GM21381 (cell line): Measurements from ENCODE around the gene RAB11B.
"Not testable (repeated sequence)": the region's sequence is repeated elsewhere in the genome, so short reads cannot be mapped to it uniquely, and the experiment has no call there.

Source experiments
- ATAC-seq: cut with Tn5 transposase; IDR thresholded peaks from one replicate; pipeline ENCODE4 v1.9.1; 2021; ENCODE audit warnings: mild to moderate bottlenecking, moderate library complexity; ENCODE audit not compliant: unreplicated experiment

Gene RAB11B

DNA sequence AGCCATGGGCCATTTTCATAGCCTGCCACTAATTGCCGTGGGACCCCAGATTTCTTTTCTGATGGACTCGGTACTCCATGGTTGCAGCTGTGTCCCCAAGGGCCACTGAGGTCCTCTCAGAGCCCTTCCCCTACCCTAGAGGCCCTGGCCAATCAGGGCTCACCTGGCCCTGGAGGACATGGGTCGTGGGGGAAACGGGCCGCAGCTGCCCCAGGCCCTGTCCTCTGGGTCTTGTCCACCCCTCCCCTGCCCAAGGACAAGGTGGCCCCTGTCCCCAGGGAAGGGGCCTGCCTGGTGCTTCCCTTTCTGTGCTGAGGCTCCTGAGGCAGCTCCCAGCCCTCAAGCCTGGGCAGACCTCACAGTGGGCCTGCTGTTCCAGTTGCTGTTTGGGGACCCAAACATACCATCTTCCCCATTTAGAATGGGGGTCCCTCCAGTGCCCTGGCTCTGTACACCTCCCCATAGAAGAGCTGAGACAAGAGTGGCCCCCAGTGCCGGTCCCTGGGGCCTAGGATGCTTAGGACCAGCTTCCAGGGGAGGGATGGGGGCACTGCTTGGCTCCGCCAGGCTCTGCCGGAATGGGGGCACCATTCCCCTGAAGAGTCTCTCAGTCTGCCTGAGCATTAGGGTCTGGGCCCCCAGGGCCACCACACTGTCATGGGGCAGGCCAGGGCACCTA is 3.2 kb downstream of the RAB11B start:
- ATAC-seq, result no peak

GRCh38 chr19:8393871-8394250 is 3.7 kb downstream of the RAB11B start:
- ATAC-seq, result no peak

DNA sequence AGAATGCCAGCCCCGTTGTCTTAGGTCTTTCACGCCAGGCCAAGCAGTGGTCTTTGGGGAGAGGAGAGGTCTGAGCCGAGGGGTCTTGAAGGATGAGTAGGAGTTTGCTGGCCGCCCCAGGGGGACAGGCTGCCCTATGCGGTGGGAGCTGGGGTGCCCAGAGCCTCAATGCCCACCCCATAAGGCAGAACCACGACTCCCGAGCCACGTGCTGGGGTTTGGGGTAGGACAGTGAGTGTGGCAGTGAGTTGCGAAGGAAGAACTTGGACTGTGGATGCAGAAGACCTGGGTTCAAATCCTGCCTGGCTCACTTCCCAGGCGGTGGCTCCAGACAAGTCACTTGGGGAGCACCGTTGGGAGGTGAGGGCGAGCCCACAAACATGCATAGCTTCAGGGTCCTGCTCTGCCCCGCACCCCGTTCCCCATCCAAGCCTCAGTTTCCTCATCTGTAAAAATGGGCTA is 5.5 kb downstream of the RAB11B start:
- ATAC-seq, result no peak

DNA sequence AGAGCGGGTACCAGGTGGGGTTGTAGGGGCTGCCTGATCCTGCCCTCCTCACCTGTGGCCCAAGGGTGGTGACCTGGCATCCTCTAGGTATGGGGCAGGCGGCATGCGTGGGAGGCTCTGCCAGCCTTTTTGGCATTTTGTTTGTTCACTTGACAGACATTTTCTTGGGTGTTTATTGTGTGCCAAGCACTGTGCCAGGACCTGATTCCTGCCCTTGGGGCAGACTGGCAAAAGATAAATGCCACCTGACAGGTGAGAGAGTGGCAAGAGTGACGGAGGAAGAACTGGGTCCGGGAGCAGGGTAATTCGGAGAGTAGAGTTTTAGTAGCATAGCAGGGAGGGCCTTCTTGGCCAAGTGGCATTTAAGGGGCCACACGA is 6.0 kb downstream of the RAB11B start:
- no peak for ATAC-seq

DNA sequence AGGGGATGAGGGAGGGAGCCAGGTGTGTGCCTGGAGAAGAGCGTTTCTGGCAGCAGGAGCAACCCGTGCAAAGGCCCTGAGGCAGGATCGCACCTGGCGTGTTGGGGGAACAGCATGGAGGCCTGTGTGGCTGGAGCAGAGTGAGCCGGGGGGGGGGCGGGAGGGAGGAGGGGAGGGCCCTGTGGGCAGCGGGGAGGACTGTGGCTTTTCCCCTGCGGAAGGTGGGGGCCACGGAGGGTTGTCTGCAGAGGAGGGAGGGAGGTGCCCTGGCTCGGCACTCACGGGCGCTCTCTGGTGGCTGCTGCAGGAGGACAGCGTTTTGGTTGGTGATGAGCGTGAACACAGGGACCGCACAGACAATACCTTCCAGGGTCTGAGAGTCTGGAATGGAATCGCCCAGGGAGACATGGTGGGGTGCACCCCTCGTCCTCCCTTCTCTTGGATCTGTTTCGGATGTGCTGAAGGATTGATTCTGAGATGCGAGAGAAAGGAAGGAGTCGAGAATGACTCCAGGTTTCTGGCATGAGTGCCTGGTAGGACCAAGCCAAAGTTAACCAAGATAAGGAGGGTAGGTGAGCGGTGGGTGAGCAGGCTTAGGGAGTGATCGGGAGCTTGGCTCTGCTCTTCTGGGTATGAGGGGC is 6.5 kb downstream of the RAB11B start:
- no peak for ATAC-seq

DNA sequence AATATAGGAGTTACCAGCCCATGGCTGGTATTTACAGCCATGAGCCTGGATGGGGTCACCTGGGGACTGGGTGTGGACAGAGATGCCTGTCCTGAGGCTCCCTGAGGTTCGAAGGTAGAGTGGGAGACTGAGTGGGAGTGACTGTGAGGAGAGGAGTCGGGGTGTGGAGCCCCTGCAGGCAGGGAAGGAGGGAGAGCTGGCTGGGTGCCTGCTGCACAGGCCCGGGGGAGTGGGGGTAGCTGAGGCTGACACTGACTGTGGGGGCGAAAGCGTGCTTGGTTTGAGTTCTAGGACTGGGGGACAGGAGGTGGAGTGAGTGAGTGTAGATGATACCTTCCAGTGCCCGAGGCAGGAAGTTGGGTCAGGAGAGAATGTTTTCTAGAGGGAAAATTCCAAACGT is 7.1 kb downstream of the RAB11B start:
- no peak for ATAC-seq

GRCh38 chr19:8397746-8398310 is 7.7 kb downstream of the RAB11B start:
- no peak for ATAC-seq

DNA sequence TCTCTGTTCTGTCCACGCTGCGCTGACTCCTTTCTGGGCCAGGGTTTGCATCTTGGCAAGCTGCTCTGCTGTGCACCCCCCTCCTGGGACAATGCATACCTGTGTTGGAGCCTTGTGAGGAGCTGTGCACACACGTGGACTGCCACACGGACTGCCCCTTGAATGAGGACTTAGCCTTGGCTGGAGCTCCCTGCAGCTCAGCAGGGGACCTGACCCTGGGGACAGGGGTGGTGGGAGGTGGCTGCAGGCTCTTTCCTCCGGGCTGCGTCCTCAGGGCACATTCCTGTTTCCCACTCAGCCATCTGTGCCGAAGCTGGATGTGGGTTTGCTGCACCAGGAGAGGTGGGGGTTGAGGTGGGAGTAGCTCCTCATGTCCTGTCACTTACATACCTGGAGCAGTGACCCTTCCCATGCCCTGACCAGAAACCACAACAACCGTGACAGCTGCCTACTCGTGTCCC is 8.2 kb downstream of the RAB11B start:
- ATAC-seq, result no peak

DNA sequence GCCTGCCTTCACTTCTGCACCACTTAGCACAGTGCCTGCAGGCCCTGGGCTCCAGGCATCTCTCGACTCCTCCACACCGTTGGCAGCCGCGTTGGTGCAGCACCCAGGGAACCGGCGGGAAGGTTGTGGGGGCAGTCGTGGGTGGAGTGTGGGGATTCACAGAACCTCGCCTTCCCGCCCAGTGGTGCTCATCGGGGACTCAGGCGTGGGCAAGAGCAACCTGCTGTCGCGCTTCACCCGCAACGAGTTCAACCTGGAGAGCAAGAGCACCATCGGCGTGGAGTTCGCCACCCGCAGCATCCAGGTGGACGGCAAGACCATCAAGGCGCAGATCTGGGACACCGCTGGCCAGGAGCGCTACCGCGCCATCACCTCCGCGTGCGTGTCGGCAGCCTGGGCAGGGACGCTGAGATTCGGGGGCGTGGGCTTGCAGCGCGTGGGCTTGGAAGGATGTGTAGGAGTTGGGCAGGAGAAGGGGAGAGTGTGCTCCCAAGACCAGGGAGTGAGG is 9.6 kb downstream of the RAB11B start:
- ATAC-seq, result no peak

DNA sequence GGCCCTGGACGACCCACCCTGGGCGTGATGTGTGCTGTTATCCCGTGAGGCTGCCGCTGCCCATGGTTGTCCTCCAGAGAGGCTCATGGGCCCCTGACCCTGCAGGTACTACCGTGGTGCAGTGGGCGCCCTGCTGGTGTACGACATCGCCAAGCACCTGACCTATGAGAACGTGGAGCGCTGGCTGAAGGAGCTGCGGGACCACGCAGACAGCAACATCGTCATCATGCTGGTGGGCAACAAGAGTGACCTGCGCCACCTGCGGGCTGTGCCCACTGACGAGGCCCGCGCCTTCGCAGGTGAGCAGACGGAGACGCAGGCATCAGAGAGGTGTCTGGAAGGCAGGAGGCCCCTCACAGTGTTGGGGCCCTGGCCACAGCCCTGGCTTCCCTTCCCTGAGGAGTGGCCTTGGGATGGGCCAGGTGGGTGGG is 11.8 kb downstream of the RAB11B start:
- no peak for ATAC-seq

GRCh38 chr19:8403098-8403819 is 13.1 kb downstream of the RAB11B start:
- ATAC-seq, result no peak

GRCh38 chr19:8403820-8404109 is 13.6 kb downstream of the RAB11B start:
- ATAC-seq, result no peak

DNA sequence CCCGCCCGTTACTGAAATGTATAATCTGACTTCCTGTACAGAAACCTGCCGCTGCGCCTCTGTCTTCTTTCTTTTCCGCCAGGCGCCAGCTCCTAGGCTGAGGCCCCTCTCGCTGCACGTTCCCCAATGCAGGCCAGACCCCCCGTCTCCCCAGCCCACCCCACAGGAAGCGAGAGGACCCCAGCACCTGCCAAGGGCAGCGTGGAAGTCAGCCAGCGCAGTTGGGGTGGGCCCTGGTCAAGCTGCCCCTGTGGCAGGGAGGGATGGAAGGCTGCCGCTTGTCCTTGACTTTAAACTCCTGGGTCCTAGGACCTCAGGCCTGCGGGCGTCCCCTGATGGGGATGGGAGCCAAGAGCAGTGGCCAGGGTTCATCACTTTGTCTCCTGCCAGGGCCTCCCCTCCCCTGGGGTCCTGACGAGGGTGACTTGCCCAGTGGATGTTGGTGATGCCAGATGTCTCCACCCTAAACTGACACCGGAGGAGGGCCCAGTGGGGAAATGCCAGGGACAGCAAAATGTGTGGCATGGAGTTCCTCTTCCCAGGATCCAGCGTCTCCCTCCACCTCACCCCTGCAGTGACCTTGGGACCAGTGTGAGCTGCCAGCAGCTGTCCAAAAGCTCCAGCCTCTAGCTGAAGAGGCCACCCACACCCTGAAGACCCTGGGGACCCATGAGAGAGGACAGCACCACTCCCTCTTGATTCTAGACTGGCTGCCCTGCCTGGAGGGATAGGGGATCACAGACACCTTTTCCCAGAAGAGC is 14.4 kb downstream of the RAB11B start:
- no peak for ATAC-seq

- ATAC-seq, result not testable (repeated sequence)
These were observed 20.6 kb downstream of the RAB11B start for GRCh38 chr19:8410718-8411117.

- ATAC-seq, result peak; percentile 99
These were observed 22.8 kb downstream of the RAB11B start, which contains the start of gene MARCHF2 for GRCh38 chr19:8412783-8413628. Gene MARCHF2, plus strand, starts transcription at chr19:8413305. Its CDS starts 8,536 bp downstream, at chr19:8421841.

DNA sequence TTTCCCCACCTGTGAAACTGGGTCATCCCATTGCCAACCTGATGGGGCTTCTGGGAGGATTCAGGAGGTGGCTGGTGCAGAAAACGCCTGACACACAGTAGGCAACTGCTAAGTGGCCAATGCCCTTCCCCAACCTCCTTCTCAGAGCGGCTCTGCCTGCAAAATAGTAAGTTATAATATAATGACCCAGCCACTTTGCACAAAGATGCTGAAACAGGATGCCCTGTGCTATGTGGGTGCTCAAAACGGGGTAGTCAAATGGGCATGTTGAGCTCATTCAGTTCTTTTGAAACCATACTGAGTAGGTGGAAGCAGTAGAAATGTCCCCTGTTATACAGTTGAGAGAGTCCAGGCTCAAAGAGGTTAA is 23.5 kb downstream of the RAB11B start:
- ATAC-seq, result no peak

GRCh38 chr19:8416796-8417195 is 26.6 kb downstream of the RAB11B start:
- ATAC-seq, result no peak

DNA sequence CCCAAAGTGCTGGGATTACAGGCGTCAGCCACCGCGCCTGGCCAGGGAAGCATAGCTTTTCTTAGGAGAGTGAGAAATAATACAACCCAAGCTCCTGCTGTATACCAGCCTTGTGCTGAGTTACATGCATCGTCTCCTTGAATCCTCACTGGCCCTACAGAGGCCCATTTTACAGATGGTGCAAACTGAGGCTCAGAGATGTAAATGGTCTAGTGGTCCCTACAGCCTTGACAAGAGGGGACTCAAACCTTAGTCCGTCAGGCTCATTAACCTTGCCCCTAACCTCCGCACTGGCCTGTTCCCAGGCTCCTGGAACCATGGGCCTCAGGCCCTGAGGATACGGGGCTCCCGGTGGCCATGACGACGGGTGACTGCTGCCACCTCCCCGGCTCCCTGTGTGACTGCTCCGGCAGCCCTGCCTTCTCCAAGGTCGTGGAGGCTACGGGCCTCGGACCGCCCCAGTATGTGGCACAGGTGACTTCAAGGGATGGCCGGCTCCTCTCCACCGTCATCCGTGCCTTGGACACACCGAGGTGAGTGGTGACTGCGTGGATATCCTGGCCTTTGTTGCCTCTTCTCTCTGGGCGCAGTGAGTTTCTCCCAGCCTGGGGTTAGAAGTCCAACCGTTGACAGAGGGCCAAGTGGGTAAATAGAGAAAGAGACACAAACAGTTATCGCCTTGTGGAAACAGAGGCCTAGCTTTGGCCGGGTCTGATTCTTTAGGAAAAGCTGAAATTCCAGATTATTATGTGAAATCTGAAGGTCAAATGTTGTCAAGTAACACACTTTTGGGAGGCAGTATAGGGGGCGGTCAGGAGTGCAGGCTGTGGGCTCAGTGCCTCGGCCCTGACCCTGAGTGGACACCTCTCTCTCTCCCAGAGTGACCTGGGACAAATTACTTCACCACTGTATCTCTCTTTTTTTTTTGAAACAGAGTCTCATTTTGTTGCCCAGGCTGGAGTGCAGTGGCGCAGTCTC is 31.6 kb downstream of the RAB11B start:
- ATAC-seq, result no peak

- no peak for ATAC-seq
These were observed 33.7 kb downstream of the RAB11B start for GRCh38 chr19:8423817-8424223.
